ENCODE measurements around the gene CDC42EP1.

The CDC42EP1 gene

DNA sequence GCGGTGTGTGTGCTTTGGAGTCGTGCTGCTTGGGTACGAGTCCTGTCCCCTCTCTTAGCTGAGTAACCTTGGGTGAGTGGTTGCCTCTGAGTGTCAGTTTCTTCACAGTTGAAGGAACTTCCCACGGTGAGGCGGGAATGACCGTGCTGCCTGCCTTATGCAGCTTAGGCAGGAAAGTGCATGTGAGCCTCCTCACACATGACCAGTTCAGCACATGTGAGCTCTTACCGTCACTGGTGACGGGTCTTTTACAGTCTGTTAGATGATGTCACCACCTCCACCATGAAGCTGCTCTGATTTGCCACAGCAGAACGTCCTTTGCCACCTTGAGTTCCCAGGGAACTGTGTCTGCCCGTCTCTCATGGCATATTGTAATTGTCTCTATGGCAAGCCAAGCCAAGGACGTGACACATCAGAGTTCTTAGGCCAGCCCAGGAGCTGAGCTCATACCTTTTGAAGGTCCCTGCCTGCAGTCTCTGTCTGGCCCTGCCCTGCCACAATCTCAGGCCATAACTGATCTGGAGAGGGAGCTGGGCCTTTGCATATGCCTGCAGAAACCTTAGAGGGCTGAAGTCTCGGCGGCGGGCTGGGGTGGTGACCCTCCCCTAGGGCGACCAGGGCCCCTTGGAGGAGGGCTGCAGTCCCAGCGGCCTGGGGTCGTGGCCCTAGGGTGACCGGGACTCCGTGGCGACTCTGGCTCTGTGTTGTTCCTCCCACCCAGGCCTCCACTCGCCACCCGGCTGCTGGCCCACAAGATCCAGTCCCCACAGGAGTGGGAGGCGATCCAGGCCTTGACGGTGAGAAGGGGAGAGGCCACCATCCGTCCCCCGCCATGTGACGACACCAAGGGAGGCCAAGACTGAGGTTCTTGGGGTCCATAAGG lies 56.2 kb downstream of the CDC42EP1 start:
- no peak for DNase-seq

- DNase-seq: no peak
These were observed 57.2 kb downstream of the CDC42EP1 start for GRCh38 chr22:37617431-37617830.

GRCh38 chr22:37618072-37618656 lies 57.9 kb downstream of the CDC42EP1 start:
- DNase-seq: no peak

GRCh38 chr22:37618674-37619073 lies 58.4 kb downstream of the CDC42EP1 start:
- DNase-seq: no peak
